Thyroid gland (tissue), 4 donors: ENCODE data around the gene PAX8. TPM values are rescaled to one million over a fixed set of nuclear protein-coding genes. Genes with fewer than 3 reads are reported as not detected.

ENCODE experiments used
- DNase-seq, 2 donors: peaks; one replicate each; pipeline ENCODE4 v3.0.0-alpha.2; 2019
- H3K27ac ChIP-seq, 3 donors: fragments of 200-600 bp; sonication (generic); 1 replicate in 2 of 3; 2 replicates in 1 of 3; pipeline ENCODE4 v1.5.1; 2016 to 2019; ENCODE audit warnings: mild to moderate bottlenecking in 1 of 3, moderate library complexity in 1 of 3
- H3K27me3 ChIP-seq: fragments of 200-600 bp; sonication (generic); one replicate; pipeline ENCODE4 v1.5.1; 2019
- H3K36me3 ChIP-seq, 2 donors: fragments of 200-600 bp; sonication (generic); one replicate each; pipeline ENCODE4 v1.5.1; 2016 to 2019
- H3K4me1 ChIP-seq, 2 donors: fragments of 200-600 bp; sonication (generic); one replicate each; pipeline ENCODE4 v1.5.1; 2017 to 2019
- H3K4me3 ChIP-seq, 3 donors: fragments of 200-600 bp; sonication (generic); replicated peaks in 1 of 3; 1 replicate in 2 of 3; 2 replicates in 1 of 3; pipeline ENCODE4 v1.5.1; 2016; ENCODE audit warnings: mild to moderate bottlenecking in 1 of 3
- H3K9me3 ChIP-seq: fragments of 200-600 bp; sonication (generic); one replicate; pipeline ENCODE4 v1.5.1; 2017
- POLR2A ChIP-seq, 2 donors: fragments of 450-650 bp; IDR thresholded peaks; one replicate each; pipeline ENCODE4 v1.6.1; 2017; ENCODE audit warnings: antibody characterized with exemption in 2 of 2, mild to moderate bottlenecking in 2 of 2, moderate library complexity in 1 of 2
- WGBS, 2 donors: methylation state at CpG; one replicate each; pipeline ENCODE4 v1.1.5; 2017; 5-methylcytosine and 5-hydroxymethylcytosine counted together
- intact Hi-C: fragments of 100-400 bp; cut with DNase I; formaldehyde crosslinking; loops from one replicate; pipeline ENCODE4 v1.15.1; 2023
- total RNA-seq, 4 donors: library from RNA; depleted of rRNA; stranded (reverse); fragments of >200 nt; gene quantifications; one replicate each; pipeline ENCODE4 v1.2.3, GENCODE V29; 2016
- TF ChIP-seq, protein P1 (sequence below), 6 experiments: fragments of 200-600 bp in 3 of 6; fragments of 450-650 bp in 3 of 6; sonication (generic) in 3 of 6; IDR thresholded peaks; one replicate each; pipeline ENCODE4 v1.5.1; 2016 to 2019; ENCODE audit warnings: antibody characterized with exemption in 6 of 6, mild to moderate bottlenecking in 2 of 6, inconsistent platforms in 1 of 6, moderate library complexity in 1 of 6

PAX8 gene
- total RNA-seq, 4 donors from 2014 or later = 1,318 to 2,156 (median 1,767) TPM

DNA sequence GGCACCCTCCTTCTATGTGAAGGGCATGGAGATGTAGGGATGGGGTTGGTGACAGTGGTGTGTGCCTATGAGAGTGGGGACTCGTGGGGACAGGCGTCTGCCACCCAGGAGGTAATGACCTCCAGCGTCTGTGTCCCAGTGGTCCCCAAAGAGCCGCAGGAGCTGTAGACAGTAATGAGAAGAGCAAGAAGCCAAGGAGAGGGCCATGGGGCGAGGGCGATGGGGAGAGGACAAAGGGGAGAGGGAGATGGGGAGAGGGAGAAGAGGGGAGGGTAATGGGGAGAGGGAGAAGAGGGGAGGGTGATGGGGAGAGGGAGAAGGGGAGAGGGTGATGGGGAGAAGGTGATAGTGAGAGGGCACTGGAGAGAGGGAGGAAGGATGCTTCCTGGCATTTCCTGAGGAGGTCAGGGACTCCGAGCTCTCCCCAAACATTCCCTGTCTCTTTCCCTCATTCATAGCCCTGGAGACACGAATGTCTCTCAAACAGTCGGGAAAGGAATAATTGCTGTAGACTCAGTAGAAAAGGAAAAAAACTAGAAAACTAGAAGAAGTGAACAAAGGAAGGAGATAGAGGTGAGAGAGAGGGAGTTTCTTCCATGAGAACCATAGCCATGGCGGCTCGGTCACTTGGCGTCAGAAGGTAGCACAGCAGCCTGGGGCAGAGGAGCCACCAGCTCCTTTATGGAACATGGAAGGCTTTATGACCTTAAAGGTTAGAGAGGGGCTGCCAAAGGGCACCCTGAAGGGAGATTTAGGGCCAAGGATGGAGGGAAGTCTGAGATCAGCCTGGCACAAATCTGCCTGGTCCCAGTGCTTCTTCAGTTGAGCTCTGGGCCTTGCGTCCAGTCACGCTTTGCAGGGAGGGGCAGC is 65.4 kb downstream of the PAX8 start:
- H3K4me3 ChIP-seq = no peak overlapping the region
- DNase-seq = peak in 1 of 2 donors; percentile 43
- intact Hi-C loops = no loop called here
- H3K36me3 ChIP-seq = peaks cover 7 to 8% of the 10 kb centered on the region in 2 donors
- H3K27me3 ChIP-seq = no peaks in the 10 kb centered on the region
- peaks cover 69 to 94% of the 10 kb centered on the region in 2 donors for H3K4me1 ChIP-seq
- TF ChIP-seq POLR2A (IDR thresholded peaks at IDR 0.05) = peak in 1 of 2 donors; percentile 3
- TF ChIP-seq, protein P1, sequence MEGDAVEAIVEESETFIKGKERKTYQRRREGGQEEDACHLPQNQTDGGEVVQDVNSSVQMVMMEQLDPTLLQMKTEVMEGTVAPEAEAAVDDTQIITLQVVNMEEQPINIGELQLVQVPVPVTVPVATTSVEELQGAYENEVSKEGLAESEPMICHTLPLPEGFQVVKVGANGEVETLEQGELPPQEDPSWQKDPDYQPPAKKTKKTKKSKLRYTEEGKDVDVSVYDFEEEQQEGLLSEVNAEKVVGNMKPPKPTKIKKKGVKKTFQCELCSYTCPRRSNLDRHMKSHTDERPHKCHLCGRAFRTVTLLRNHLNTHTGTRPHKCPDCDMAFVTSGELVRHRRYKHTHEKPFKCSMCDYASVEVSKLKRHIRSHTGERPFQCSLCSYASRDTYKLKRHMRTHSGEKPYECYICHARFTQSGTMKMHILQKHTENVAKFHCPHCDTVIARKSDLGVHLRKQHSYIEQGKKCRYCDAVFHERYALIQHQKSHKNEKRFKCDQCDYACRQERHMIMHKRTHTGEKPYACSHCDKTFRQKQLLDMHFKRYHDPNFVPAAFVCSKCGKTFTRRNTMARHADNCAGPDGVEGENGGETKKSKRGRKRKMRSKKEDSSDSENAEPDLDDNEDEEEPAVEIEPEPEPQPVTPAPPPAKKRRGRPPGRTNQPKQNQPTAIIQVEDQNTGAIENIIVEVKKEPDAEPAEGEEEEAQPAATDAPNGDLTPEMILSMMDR (IDR thresholded peaks at IDR 0.05) = no peak
- peak overlapping the region; percentile 92 to 97 (median 94) for H3K27ac ChIP-seq
- H3K9me3 ChIP-seq = no peaks in the 10 kb centered on the region
- WGBS, 2 donors = 48 to 58% methylated on average over 14 of the region's 14 CpGs

DNA sequence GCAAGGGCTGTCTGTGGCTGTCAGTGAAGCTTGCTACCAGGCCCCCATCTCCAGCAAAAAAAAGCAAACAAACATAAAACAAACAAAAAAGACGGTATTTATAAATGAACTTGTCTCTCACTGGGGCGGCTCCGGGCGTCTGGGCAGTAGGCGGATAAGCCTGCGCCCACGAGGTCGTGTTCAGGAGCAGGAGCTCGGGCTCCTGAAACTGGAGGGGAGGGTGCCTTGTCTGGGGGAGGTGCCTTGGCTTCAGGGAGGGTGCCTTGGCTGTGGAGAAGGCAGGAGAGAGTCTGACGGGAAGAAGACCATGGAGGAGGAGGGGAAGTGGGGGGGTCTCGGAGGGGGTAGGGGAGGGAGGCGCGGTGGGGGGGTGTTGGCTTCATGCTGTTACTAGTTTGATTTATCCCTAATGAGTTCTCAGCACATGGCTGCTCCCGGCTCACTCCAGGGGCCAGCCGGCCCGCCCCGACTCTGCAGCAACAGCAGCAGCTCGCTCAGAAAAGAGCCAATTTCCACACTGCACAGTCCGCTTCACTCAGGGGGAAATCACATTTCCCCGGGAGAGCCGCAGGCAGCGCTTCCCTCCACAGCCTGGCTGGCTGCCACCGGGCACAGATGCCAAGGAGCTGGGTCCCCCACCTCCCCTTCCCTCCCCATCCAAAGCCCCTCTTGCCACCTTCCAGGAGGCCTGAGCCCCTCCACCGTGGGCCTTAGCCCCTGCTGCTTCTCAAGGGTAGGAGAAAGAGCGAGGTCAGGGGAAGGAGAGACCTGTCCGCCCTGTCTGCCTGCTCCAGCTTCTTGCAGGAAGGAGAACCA is 66.3 kb downstream of the PAX8 start:
- intact Hi-C loops = no loop called here
- H3K4me3 ChIP-seq = no peak overlapping the region
- peak overlapping the region; percentile 92 to 97 (median 94) for H3K27ac ChIP-seq
- no peaks in the 10 kb centered on the region for H3K27me3 ChIP-seq
- peaks cover 69 to 94% of the 10 kb centered on the region in 2 donors for H3K4me1 ChIP-seq
- TF ChIP-seq POLR2A (IDR thresholded peaks at IDR 0.05) = peak in 1 of 2 donors; percentile 61
- TF ChIP-seq, protein P1 (IDR thresholded peaks at IDR 0.05) = no peak
- H3K9me3 ChIP-seq = no peaks in the 10 kb centered on the region
- 5 to 17% methylated on average over 13 to 22 of the region's 26 CpGs for WGBS, 2 donors
- H3K36me3 ChIP-seq = no peaks in the 10 kb centered on the region
- peak; percentile 81 to 85 for DNase-seq

DNA sequence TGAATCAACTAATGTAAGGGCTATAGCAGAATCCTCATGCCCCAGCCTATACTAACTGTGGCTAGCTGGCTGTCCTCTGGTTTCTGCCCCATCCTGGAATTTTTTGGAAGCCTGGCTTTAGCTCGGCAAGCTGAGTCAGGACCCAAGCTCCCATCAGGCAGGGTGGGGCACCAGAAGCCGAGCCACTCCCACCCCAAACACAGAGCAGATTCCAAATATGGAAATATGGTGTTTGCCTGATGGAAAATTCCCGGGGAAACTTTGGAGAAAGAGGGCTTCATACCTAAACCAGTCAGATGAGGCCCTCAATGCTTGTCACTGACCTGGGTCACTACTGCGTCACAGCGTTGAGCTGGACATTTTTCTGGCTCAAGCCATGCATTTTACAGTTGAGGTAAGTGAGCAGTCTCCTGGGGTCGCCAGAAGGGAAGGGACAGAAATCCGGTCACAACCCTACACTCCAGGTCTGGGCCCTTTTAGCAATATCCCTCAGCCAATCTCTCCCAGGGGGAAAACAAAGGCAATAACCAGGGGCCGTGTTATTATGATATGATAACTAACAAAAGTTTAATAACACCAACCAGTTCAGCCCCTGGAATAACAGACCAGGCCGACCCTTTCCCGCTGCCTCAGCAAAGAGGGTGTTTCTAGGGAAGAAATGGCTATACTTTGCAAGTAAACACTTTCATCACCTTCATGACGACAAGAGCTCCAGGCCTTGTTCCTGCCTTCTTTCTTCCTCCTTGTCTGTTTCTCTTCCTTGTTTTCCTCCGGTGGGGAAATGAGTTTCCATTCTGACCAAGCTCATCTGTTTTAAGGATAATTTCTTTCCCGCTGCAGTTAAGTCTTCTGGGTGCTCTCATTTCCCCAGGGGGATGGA is 67.3 kb downstream of the PAX8 start:
- Histone ChIP-seq H3K27me3 (no peaks in the 10 kb centered on the region), H3K9me3 (no peaks in the 10 kb centered on the region), H3K4me1 (peaks cover 64 to 92% of the 10 kb centered on the region in 2 donors), H3K4me3 (no peak overlapping the region), H3K36me3 (no peaks in the 10 kb centered on the region), H3K27ac (peak overlapping the region; percentile 92 to 97 (median 94))
- TF ChIP-seq, protein P1 (IDR thresholded peaks at IDR 0.05) = no peak
- TF ChIP-seq POLR2A (IDR thresholded peaks at IDR 0.05) = peak in 1 of 2 donors; percentile 49
- 58 to 64% methylated on average over 13 of the region's 13 CpGs for WGBS, 2 donors
- intact Hi-C loops = no loop called here
- peak in 1 of 2 donors; percentile 54 for DNase-seq

DNA sequence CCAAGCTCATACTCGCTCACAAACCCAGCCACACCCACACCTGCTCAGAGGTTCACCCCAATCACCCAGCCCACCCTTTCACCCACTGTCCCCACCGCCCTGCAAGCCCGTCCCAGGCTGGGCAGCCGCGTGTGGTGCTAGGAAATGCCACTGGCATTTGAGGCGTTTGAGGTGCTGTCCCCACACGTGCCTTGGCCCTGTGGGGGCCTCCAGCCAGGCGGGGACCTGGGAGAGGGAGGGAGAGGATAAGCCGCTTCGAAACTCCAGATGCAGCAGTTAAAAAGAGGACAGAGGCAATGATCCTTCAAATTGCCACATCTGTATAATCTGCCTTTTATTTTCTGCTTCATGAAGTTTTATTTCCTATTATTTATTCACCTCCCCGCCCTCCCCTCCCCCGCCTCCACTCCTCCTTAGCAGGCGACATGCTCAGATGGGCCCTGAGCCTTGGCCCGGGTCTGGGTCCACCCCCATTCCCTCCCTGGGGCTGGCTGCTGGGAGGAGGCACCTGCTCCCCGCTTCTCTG is 69.0 kb downstream of the PAX8 start:
- Histone ChIP-seq H3K27me3 (no peaks in the 10 kb centered on the region), H3K27ac (peak overlapping the region; percentile 92 to 97 (median 94)), H3K4me1 (peaks cover 57 to 81% of the 10 kb centered on the region in 2 donors), H3K36me3 (no peaks in the 10 kb centered on the region), H3K4me3 (no peak overlapping the region), H3K9me3 (no peaks in the 10 kb centered on the region)
- intact Hi-C loops = loop anchor here (10.0 kb wide), 1 partner anchor 165 kb away; no protein-coding TSS in a partner anchor
- 21 to 37% methylated on average over 14 to 15 of the region's 15 CpGs for WGBS, 2 donors
- peak in 1 of 2 donors; percentile 21 for TF ChIP-seq POLR2A (IDR thresholded peaks at IDR 0.05)
- TF ChIP-seq, protein P1 (IDR thresholded peaks at IDR 0.05) = no peak
- peak; percentile 82 to 84 for DNase-seq
